T-cell (primary cell): ENCODE measurements around the gene WAPL. TPM values are rescaled to one million over a fixed set of nuclear protein-coding genes. Genes with fewer than 3 reads are reported as not detected.
A peak's percentile ranks its signal among the peaks of the same experiment; 100 is the strongest.

Experiments used
- ATAC-seq, 4 experiments: fragments of 200-7000 bp in 3 of 4; fragments of 150-1000 bp in 1 of 4; cut with Tn5 transposase; replicated peaks in 1 of 4; 1 replicate in 3 of 4; 2 replicates in 1 of 4; pipeline ENCODE4 v1.10.0; 2021; ENCODE audit warnings: moderate library complexity in 3 of 4, mild to moderate bottlenecking in 2 of 4, moderate number of reproducible peaks in 1 of 4
- CTCF ChIA-PET, 2 donors: fragments of 300-600 bp; sonication (Branson Sonifier 250); formaldehyde crosslinking; loops; one replicate each; lab custom pipeline; 2022; ENCODE audit warnings: antibody characterized with exemption in 2 of 2; lab: Charles Lee
- POLR2A ChIA-PET, 2 donors: fragments of 300-600 bp; sonication (Branson Sonifier 250); formaldehyde crosslinking; loops; one replicate each; lab custom pipeline; 2022; ENCODE audit warnings: antibody characterized with exemption in 2 of 2; lab: Charles Lee
- DNase-seq, 35 experiments: peaks; one replicate each; pipeline versions ENCODE4 v3.0.0 to v3.0.0-alpha.2; 2013 to 2023
- H3K27ac ChIP-seq: one replicate; pipeline ENCODE4 v1.5.1; 2013; ENCODE audit warnings: low read length
- H3K27me3 ChIP-seq, 2 experiments: replicated peaks in 1 of 2; 1 replicate in 1 of 2; 2 replicates in 1 of 2; pipeline versions ENCODE4 v1.6.1 to v1.7.0; 2013; ENCODE audit warnings: low read length in 1 of 2, mixed read lengths in 1 of 2; ENCODE audit not compliant: control insufficient read depth in 2 of 2, insufficient read depth in 2 of 2; ENCODE audit errors: extremely low read depth in 1 of 2
- H3K36me3 ChIP-seq, 2 donors: 1 replicate in 1 of 2; 2 replicates in 1 of 2; pipeline versions ENCODE4 v1.6.1 to v1.7.0; 2013; ENCODE audit warnings: low read length in 1 of 2; ENCODE audit not compliant: control insufficient read depth in 2 of 2, insufficient read depth in 1 of 2; ENCODE audit errors: extremely low read depth in 1 of 2
- H3K4me1 ChIP-seq, 2 experiments: 1 replicate in 1 of 2; 2 replicates in 1 of 2; pipeline versions ENCODE4 v1.6.1 to v1.7.0; 2013; ENCODE audit warnings: low read length in 2 of 2, mixed read lengths in 1 of 2; ENCODE audit not compliant: insufficient read depth in 2 of 2, control insufficient read depth in 1 of 2; ENCODE audit errors: extremely low read depth in 1 of 2
- H3K4me3 ChIP-seq, 2 donors: 1 replicate in 1 of 2; 2 replicates in 1 of 2; pipeline versions ENCODE4 v1.5.1 to v1.7.0; 2013; ENCODE audit warnings: mild to moderate bottlenecking in 2 of 2, low read length in 1 of 2, moderate library complexity in 1 of 2; ENCODE audit not compliant: control insufficient read depth in 1 of 2; ENCODE audit errors: extremely low read depth in 1 of 2
- H3K9me3 ChIP-seq: 2 replicates; pipeline ENCODE4 v1.7.0; 2013
- H3K27ac Mint-ChIP-seq, 2 donors: one replicate each; pipeline ENCODE4 v1.8.0; 2020 to 2021; ENCODE audit warnings: mild to moderate bottlenecking in 2 of 2, mixed read lengths in 2 of 2
- H3K27me3 Mint-ChIP-seq, 2 donors: one replicate each; pipeline ENCODE4 v1.8.0; 2021 to 2022; ENCODE audit warnings: mixed read lengths in 2 of 2
- H3K36me3 Mint-ChIP-seq: one replicate; pipeline ENCODE4 v1.8.0; 2021; ENCODE audit warnings: mixed read lengths
- H3K4me1 Mint-ChIP-seq, 3 donors: one replicate each; pipeline ENCODE4 v1.8.0; 2020 to 2022; ENCODE audit warnings: mixed read lengths in 3 of 3, mild to moderate bottlenecking in 1 of 3
- H3K4me3 Mint-ChIP-seq, 3 donors: one replicate each; pipeline ENCODE4 v1.8.0; 2020 to 2022; ENCODE audit warnings: mild to moderate bottlenecking in 3 of 3, mixed read lengths in 3 of 3, moderate library complexity in 3 of 3
- H3K9me3 Mint-ChIP-seq, 3 donors: one replicate each; pipeline ENCODE4 v1.8.0; 2020 to 2022; ENCODE audit warnings: mixed read lengths in 3 of 3
- WGBS: methylation state at CpG from one replicate; pipeline ENCODE4 v1.1.5; 2013; ENCODE audit warnings: missing lambda C conversion rate; ENCODE audit not compliant: insufficient coverage; 5-methylcytosine and 5-hydroxymethylcytosine counted together
- total RNA-seq, 35 experiments: library from RNA in 6 of 35; stranded (reverse) in 6 of 35; fragments of 120-200 nt in 1 of 35; gene quantifications; one replicate each; pipeline versions ENCODE4 v1.2.1 to v1.2.4 and lab custom pipeline; 2013 to 2026

Gene WAPL
- total RNA-seq, 5 donors from 2014 or later (not counting 1 experiment from before 2014, with no cell fraction given) = 43.2 to 46.5 (median 44.8) TPM

DNA sequence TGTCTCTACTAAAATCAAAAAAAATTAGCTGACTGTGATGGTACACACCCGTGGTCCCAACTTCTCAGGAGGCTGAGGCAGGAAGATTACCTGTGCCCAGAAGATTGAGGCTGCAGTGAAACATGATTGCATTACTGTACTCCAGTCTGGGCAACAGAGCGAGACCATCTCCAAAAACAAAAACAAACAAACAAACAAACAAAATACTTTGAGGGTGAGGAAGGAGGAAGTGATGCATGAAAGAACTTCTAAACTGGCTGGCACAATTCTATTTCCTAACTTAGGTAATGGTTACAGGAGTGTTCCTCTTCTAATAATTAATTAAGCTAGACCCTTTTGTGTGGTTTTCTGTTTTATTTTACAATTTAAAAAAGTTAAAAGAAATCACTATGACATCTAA lies 15.5 kb downstream of the WAPL start:
- POLR2A ChIA-PET = no interaction called here
- Mint-ChIP-seq H3K9me3 (no peaks in the 10 kb centered on the region), H3K36me3 (peaks cover 11% of the 10 kb centered on the region), H3K4me3 (no peak overlapping the region), H3K27ac (peak overlapping the region in 1 of 2 donors; percentile 69), H3K27me3 (no peaks in the 10 kb centered on the region), H3K4me1 (peaks cover 42 to 48% (median 46%) of the 10 kb centered on the region in 3 donors)
- no peaks in the 10 kb centered on the region for H3K9me3 ChIP-seq
- DNase-seq (no peak), ATAC-seq (no peak)
- H3K27me3 ChIP-seq = no peaks in the 10 kb centered on the region
- CTCF ChIA-PET = no interaction called here
- no CpG with 5 or more reads among the region's 2 CpGs for WGBS
- no peak overlapping the region for H3K27ac ChIP-seq
- peaks cover 0 to 18% of the 10 kb centered on the region in 2 donors for H3K36me3 ChIP-seq
- H3K4me3 ChIP-seq = no peak overlapping the region
- H3K4me1 ChIP-seq = peaks cover 10 to 23% of the 10 kb centered on the region in 2 experiments

DNA sequence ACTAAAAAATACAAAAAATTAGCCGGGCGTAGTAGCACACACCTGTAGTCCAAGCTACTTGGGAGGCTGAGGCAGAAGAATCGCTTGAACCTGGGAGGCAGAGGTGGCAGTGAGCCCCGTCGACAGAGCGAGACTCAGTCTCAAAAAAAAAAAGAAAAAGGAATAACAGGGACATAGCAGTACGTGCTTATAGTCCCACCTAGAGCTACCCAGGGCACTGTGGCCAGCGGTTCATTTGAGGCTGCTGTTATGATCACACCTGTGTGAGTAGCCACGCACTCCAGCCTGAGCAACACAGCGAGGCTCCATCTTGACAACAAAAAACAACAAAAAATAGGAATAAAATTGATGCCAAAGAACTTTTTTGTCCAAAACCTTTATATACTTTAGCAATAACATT lies 17.1 kb downstream of the WAPL start:
- 96% methylated on average over 4 of the region's 10 CpGs for WGBS
- Mint-ChIP-seq H3K9me3 (no peaks in the 10 kb centered on the region), H3K27ac (no peak overlapping the region), H3K4me1 (peaks cover 53 to 59% (median 57%) of the 10 kb centered on the region in 3 donors), H3K36me3 (peaks cover 25% of the 10 kb centered on the region), H3K4me3 (no peak overlapping the region), H3K27me3 (no peaks in the 10 kb centered on the region)
- Histone ChIP-seq H3K4me3 (no peak overlapping the region), H3K27ac (no peak overlapping the region), H3K9me3 (no peaks in the 10 kb centered on the region), H3K27me3 (no peaks in the 10 kb centered on the region), H3K36me3 (peaks cover 2 to 25% of the 10 kb centered on the region in 2 donors), H3K4me1 (peaks cover 10 to 23% of the 10 kb centered on the region in 2 experiments)
- DNase-seq (no peak), ATAC-seq (no peak)
- ChIA-PET CTCF (interaction anchor here (0.6 to 0.7 kb wide), 3 partner anchors 22 to 88 kb away, joined by 3 read pairs; no protein-coding TSS in a partner anchor), POLR2A (interaction anchor here (0.6 to 0.7 kb wide), 3 partner anchors 13 to 30 kb away, joined by 3 to 11 read pairs (median 6); no protein-coding TSS in a partner anchor)

DNA sequence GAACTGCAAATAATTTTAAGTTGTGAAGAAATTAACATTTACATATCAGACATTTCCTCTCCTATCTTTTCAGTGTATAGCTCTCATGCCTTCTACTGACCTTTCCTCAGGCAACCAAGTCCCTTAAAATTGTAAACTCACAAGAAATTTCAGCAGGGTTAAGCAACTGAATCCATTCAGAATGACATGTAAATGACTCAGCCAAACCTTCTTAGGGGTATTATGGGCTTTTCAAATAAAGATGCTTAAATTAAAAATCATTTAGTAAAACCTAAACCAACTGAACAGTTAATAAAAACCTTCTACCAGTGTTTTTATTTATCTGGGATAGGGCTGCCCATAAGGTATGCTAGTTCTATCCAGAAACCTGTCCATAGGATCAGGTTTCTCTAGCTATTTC lies 20.7 kb downstream of the WAPL start:
- ATAC-seq = no peak
- Histone ChIP-seq H3K36me3 (peaks cover 2 to 48% of the 10 kb centered on the region in 2 donors), H3K27me3 (no peaks in the 10 kb centered on the region), H3K27ac (no peak overlapping the region), H3K4me1 (peaks cover 0 to 11% of the 10 kb centered on the region in 2 experiments), H3K4me3 (no peak overlapping the region), H3K9me3 (no peaks in the 10 kb centered on the region)
- Mint-ChIP-seq H3K27me3 (no peaks in the 10 kb centered on the region), H3K4me3 (no peak overlapping the region), H3K27ac (peak overlapping the region in 1 of 2 donors; percentile 59), H3K9me3 (no peaks in the 10 kb centered on the region), H3K36me3 (peaks cover 38% of the 10 kb centered on the region), H3K4me1 (peaks cover 63 to 69% (median 65%) of the 10 kb centered on the region in 3 donors)
- ChIA-PET POLR2A (no interaction called here), CTCF (no interaction called here)
- DNase-seq = no peak

DNA sequence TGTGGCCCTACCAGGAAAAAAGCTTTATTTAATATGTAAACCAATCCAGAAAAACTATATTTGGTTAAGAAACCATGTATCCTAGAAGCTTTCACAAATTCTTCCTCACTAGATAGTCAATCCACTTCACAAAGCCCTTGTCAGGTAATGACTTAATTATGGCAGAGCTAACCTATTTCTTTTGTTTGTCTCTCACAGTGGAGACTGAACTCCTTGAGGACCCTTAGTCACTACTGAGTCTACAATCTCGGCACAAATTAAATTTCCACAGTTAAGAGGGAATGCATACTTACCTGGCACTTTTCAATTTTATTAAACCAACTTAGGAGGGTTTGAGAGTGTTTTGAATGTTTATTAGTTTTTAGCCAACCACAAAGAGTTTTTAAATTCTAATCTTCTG lies 23.0 kb downstream of the WAPL start:
- Mint-ChIP-seq H3K27ac (no peak overlapping the region), H3K4me3 (no peak overlapping the region), H3K9me3 (no peaks in the 10 kb centered on the region), H3K36me3 (peaks cover 51% of the 10 kb centered on the region), H3K27me3 (no peaks in the 10 kb centered on the region), H3K4me1 (peaks cover 62 to 73% (median 64%) of the 10 kb centered on the region in 3 donors)
- DNase-seq (no peak), ATAC-seq (no peak)
- Histone ChIP-seq H3K36me3 (peaks cover 2 to 55% of the 10 kb centered on the region in 2 donors), H3K4me1 (peaks cover 0 to 7% of the 10 kb centered on the region in 2 experiments), H3K4me3 (no peak overlapping the region), H3K27ac (no peak overlapping the region), H3K27me3 (no peaks in the 10 kb centered on the region), H3K9me3 (no peaks in the 10 kb centered on the region)
- no CpG with 5 or more reads among the region's 1 CpG for WGBS
- ChIA-PET CTCF (no interaction called here), POLR2A (no interaction called here)

DNA sequence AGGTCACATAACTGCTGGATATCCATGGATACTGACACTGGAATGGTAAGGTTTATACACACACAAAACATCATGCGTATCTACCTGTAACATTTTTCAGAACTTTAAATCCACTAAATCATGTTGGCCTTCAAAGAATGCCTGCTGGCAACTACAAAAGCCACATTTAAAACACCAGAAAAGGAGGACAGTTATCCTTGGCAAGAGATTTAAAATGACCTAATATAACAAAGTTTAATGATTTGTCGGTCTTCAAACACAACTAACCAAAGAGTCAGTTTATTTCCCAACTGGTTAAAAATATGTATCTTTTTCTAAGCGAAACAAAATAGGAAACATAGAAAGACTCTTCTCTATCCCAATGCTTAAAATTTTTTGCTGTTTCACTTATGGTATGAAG lies 24.0 kb downstream of the WAPL start:
- H3K4me3 Mint-ChIP-seq = no peak overlapping the region
- peaks cover 54 to 63% (median 55%) of the 10 kb centered on the region in 3 donors for H3K4me1 Mint-ChIP-seq
- ATAC-seq = no peak
- peaks cover 0 to 3% of the 10 kb centered on the region in 2 experiments for H3K4me1 ChIP-seq
- peaks cover 2 to 55% of the 10 kb centered on the region in 2 donors for H3K36me3 ChIP-seq
- CTCF ChIA-PET = interaction anchor here in 1 of 2 donors (0.6 kb wide), 1 partner anchor 12 kb away, joined by 3 read pairs; no protein-coding TSS in a partner anchor
- H3K27me3 ChIP-seq = no peaks in the 10 kb centered on the region
- no peak overlapping the region for H3K4me3 ChIP-seq
- no peak overlapping the region for H3K27ac ChIP-seq
- no peaks in the 10 kb centered on the region for H3K9me3 ChIP-seq
- no peak overlapping the region for H3K27ac Mint-ChIP-seq
- H3K9me3 Mint-ChIP-seq = no peaks in the 10 kb centered on the region
- H3K27me3 Mint-ChIP-seq = no peaks in the 10 kb centered on the region
- no CpG with 5 or more reads among the region's 3 CpGs for WGBS
- DNase-seq = no peak
- POLR2A ChIA-PET = interaction anchor here in 1 of 2 donors (0.6 kb wide), 1 partner anchor 88 kb away, joined by 3 read pairs; no protein-coding TSS in a partner anchor
- H3K36me3 Mint-ChIP-seq = peaks cover 49% of the 10 kb centered on the region

DNA sequence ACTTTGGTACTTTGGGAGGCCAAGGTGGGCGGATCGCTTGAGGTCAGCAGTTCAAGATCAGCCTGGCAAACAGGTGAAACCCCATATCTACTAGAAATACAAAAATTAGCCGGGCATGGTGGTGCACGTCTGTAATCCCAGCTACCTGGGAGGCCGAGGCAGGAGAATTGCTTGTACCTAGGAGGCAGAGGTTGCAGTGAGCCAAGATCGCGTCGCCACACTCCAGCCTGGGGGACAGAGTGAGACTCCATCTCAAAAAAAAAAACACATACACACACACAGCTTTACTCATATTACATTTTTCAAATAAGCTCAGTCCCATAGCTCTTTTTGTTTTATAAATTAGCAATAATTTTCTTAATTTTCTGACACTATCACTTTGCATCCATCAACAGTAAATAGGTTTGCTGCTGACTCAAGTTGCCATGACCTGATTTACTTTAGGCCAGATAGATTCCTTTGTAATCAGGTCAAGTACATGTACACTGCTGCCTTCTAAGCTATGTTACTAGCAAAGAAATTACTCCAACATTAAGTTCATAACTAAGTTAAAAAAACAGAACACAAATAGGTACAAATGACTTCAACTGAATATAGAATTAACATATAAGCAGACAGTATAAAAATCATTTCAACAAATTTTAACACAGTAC lies 31.5 kb downstream of the WAPL start:
- DNase-seq (no peak), ATAC-seq (no peak)
- no peak overlapping the region for H3K27ac ChIP-seq
- no peaks in the 10 kb centered on the region for H3K27me3 ChIP-seq
- H3K4me3 ChIP-seq = no peak overlapping the region
- ChIA-PET CTCF (interaction anchor here in 1 of 2 donors (0.6 kb wide), 1 partner anchor 19 kb away, joined by 4 read pairs; no protein-coding TSS in a partner anchor), POLR2A (interaction anchor here in 1 of 2 donors (0.7 kb wide), 1 partner anchor 30 kb away, joined by 10 read pairs; no protein-coding TSS in a partner anchor)
- Mint-ChIP-seq H3K27ac (no peak overlapping the region), H3K4me3 (no peak overlapping the region), H3K4me1 (peaks cover 15 to 27% (median 17%) of the 10 kb centered on the region in 3 donors), H3K9me3 (no peaks in the 10 kb centered on the region), H3K36me3 (peaks cover 50% of the 10 kb centered on the region), H3K27me3 (no peaks in the 10 kb centered on the region)
- WGBS = 98% methylated on average over 7 of the region's 8 CpGs
- no peaks in the 10 kb centered on the region for H3K4me1 ChIP-seq
- no peaks in the 10 kb centered on the region for H3K9me3 ChIP-seq
- H3K36me3 ChIP-seq = peaks cover 7 to 26% of the 10 kb centered on the region in 2 donors
